ENCODE results near the gene SHF. TPM values are rescaled to one million over a fixed set of nuclear protein-coding genes. Genes with fewer than 3 reads are reported as not detected.

Gene SHF
- total RNA-seq, 1 donor from 2014 or later = 32.2 TPM

- DNase-seq (ENCODE audit: low spot score) = no peak
- no peaks in the 10 kb centered on the region for H3K79me2 ChIP-seq (ENCODE audit: low read depth)
- no peak overlapping the region for H3K4me3 ChIP-seq
- H3K27me3 ChIP-seq = no peaks in the 10 kb centered on the region
- Mint-ChIP-seq H3K4me3 (peak overlapping the region; percentile 1), H3K9me3 (peaks cover 2% of the 10 kb centered on the region), H3K27ac (peak overlapping the region; percentile 36), H3K27me3 (ENCODE audit: insufficient read depth, low read depth) (peaks cover 13% of the 10 kb centered on the region), H3K36me3 (peaks cover 1% of the 10 kb centered on the region), H3K4me1 (peaks cover 36% of the 10 kb centered on the region)
- peaks cover 12% of the 10 kb centered on the region for H3K4me1 ChIP-seq
- no peak for TF ChIP-seq EZH2 (IDR thresholded peaks at IDR 0.05)
- TF ChIP-seq CTCF (IDR thresholded peaks at IDR 0.05) = no peak
- TF ChIP-seq EZH2phosphoT487 (IDR thresholded peaks at IDR 0.05) = no peak
- no peak overlapping the region for H3K4me2 ChIP-seq
- no peaks in the 10 kb centered on the region for H4K20me1 ChIP-seq (ENCODE audit: low read depth)
- no peaks in the 10 kb centered on the region for H3K36me3 ChIP-seq
- no peak overlapping the region for H2AFZ ChIP-seq (replicated peaks)
- no peaks in the 10 kb centered on the region for H3K9me3 ChIP-seq (ENCODE audit: low read depth)
- H3K27ac ChIP-seq = no peak overlapping the region
- no peak overlapping the region for H3K9ac ChIP-seq
- no peaks in the 10 kb centered on the region for H3F3A ChIP-seq (ENCODE audit: low read depth)
Observed at GRCh38 chr15:45156744-45157455, 30.9 kb downstream of the SHF start.

DNA sequence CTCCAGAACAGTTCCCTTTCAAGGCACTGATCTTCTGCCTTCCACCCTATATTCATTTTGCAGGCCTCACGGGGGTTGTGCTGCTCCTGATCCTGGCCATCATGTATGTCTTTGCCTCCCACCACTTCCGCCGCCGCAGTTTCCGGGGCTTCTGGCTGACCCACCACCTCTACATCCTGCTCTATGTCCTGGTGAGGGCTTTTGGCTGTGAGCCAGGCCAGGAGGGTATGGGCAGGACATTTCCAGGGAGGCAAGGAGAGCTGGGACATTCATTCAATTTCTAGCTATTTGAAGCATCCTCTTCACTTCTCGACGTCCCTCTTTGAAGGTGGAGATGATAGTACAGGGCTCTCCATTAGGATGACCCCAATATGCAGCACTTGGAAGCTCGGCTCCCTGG is 32.0 kb downstream of the SHF start:
- Histone ChIP-seq H3F3A (ENCODE audit: low read depth) (no peaks in the 10 kb centered on the region), H3K4me1 (peaks cover 12% of the 10 kb centered on the region), H3K36me3 (no peaks in the 10 kb centered on the region), H3K9ac (no peak overlapping the region), H3K27me3 (no peaks in the 10 kb centered on the region), H3K79me2 (ENCODE audit: low read depth) (no peaks in the 10 kb centered on the region), H3K27ac (no peak overlapping the region), H3K4me3 (no peak overlapping the region), H3K9me3 (ENCODE audit: low read depth) (no peaks in the 10 kb centered on the region), H4K20me1 (ENCODE audit: low read depth) (no peaks in the 10 kb centered on the region), H2AFZ (replicated peaks) (no peak overlapping the region), H3K4me2 (no peak overlapping the region)
- no peak for DNase-seq (ENCODE audit: low spot score)
- Mint-ChIP-seq H3K9me3 (peaks cover 2% of the 10 kb centered on the region), H3K4me3 (no peak overlapping the region), H3K27me3 (ENCODE audit: insufficient read depth, low read depth) (peaks cover 13% of the 10 kb centered on the region), H3K4me1 (peaks cover 38% of the 10 kb centered on the region), H3K27ac (no peak overlapping the region), H3K36me3 (peaks cover 1% of the 10 kb centered on the region)
- TF ChIP-seq EZH2phosphoT487 (IDR thresholded peaks at IDR 0.05) (no peak), CTCF (IDR thresholded peaks at IDR 0.05) (no peak)

DNA sequence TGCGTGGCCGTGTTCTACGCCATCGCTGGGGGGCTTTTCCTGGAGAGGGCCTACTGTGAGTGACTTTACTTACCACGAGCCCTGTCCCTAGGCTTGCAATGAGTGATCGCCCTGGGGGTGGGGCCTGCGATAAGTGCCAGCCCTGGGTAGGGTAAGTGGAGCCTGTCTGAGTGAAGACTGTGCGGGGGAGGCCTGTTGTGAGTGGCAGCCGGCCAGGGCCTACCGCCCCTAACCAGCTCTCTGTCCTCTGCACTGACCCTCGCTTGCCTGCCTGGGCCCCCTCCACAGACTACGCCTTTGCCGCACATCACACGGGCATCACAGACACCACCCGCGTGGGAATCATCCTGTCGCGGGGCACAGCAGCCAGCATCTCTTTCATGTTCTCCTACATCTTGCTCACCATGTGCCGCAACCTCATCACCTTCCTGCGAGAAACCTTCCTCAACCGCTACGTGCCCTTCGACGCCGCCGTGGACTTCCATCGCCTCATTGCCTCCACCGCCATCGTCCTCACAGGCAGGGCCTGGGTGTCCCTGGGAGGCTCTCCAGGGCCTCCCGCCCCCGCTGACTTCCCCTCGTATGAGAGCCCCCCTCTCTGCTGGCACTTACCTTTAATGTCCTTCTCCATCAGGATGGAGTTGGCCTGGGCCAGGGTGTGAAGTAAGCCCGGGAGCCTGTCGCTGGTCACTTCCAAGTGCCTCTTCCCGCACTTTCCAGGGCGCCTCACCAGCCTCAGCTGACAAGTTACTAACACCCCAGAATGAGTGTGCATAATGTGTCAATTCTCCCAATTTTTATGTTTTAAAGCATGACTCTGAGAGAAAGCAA is 35.6 kb downstream of the SHF start:
- Mint-ChIP-seq H3K27me3 (ENCODE audit: insufficient read depth, low read depth) (peaks cover 12% of the 10 kb centered on the region), H3K4me3 (no peak overlapping the region), H3K27ac (peak overlapping the region; percentile 65), H3K36me3 (no peaks in the 10 kb centered on the region), H3K9me3 (peaks cover 2% of the 10 kb centered on the region), H3K4me1 (peaks cover 27% of the 10 kb centered on the region)
- Histone ChIP-seq H3F3A (ENCODE audit: low read depth) (no peaks in the 10 kb centered on the region), H3K4me2 (no peak overlapping the region), H3K36me3 (no peaks in the 10 kb centered on the region), H3K9me3 (ENCODE audit: low read depth) (no peaks in the 10 kb centered on the region), H2AFZ (replicated peaks) (no peak overlapping the region), H3K79me2 (ENCODE audit: low read depth) (no peaks in the 10 kb centered on the region), H3K27me3 (no peaks in the 10 kb centered on the region), H4K20me1 (ENCODE audit: low read depth) (no peaks in the 10 kb centered on the region), H3K9ac (no peak overlapping the region), H3K4me1 (peaks cover 13% of the 10 kb centered on the region), H3K4me3 (no peak overlapping the region), H3K27ac (no peak overlapping the region)
- TF ChIP-seq EZH2 (IDR thresholded peaks at IDR 0.05) (no peak), CTCF (IDR thresholded peaks at IDR 0.05) (no peak), EZH2phosphoT487 (IDR thresholded peaks at IDR 0.05) (no peak)
- no peak for DNase-seq (ENCODE audit: low spot score)
